Measurements from ENCODE around the gene MYO15B. TPM values are rescaled to one million over a fixed set of nuclear protein-coding genes. Genes with fewer than 3 reads are reported as not detected.

The MYO15B gene
- total RNA-seq, 1 donor, result 1.4 TPM

DNA sequence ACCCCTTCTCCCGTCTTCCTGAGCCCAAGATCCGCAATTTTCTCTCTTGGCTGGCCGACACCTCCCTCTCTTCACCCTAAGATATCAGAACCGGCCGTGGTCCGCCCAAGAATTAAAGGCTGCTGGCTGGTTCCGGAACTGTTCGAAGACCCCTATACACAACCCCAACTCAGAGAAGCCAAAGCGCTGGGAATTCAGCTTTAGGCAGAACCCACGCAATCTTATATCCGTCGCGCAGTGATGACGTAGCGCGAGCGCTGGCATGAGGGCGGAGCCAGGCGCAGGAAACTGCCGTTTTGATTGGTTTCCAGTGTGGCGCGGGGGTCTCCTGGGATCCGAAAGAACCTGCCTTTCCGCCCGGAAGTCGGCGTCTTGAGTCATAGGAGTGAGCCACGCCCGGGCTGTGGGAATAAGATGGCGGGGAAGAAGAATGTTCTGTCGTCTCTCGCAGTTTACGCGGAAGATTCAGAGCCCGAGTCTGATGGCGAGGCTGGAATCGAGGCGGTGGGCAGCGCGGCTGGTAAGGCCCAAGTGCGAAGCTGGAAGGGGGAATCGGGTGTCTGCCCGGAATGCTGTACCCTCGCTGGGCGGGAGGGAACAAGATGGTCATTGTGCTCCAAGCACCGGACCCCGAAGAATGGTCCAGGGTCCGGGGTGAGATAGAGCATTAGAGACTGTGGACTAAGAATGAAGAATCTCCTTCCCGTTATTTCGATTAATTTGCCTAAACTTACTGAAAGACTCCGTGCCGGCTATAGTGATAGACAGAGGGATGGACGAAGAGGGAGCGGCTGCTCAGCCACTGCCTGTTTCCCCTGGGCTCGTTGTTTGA, 79.6 kb downstream of the MYO15B start, which contains the start of the genes RECQL5 and SAP30BP:
Gene RECQL5 (minus strand): TSS at position 196 of the 832 bp plus-strand sequence. CDS start 597 bp downstream, outside the sequence.
Gene SAP30BP (plus strand): TSS at position 380 of the 832 bp plus-strand sequence. CDS start 35 bp downstream, at position 415.
- peak; percentile 99 for DNase-seq (ENCODE audit: low read depth)
- H3K4me3 ChIP-seq (ENCODE audit: low read depth, low read length), result peak within 1 kb of the TSS; percentile 99
- TF ChIP-seq, protein P1, sequence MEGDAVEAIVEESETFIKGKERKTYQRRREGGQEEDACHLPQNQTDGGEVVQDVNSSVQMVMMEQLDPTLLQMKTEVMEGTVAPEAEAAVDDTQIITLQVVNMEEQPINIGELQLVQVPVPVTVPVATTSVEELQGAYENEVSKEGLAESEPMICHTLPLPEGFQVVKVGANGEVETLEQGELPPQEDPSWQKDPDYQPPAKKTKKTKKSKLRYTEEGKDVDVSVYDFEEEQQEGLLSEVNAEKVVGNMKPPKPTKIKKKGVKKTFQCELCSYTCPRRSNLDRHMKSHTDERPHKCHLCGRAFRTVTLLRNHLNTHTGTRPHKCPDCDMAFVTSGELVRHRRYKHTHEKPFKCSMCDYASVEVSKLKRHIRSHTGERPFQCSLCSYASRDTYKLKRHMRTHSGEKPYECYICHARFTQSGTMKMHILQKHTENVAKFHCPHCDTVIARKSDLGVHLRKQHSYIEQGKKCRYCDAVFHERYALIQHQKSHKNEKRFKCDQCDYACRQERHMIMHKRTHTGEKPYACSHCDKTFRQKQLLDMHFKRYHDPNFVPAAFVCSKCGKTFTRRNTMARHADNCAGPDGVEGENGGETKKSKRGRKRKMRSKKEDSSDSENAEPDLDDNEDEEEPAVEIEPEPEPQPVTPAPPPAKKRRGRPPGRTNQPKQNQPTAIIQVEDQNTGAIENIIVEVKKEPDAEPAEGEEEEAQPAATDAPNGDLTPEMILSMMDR (IDR thresholded peaks at IDR 0.05; ENCODE audit: insufficient read depth, low read length), result no peak

DNA sequence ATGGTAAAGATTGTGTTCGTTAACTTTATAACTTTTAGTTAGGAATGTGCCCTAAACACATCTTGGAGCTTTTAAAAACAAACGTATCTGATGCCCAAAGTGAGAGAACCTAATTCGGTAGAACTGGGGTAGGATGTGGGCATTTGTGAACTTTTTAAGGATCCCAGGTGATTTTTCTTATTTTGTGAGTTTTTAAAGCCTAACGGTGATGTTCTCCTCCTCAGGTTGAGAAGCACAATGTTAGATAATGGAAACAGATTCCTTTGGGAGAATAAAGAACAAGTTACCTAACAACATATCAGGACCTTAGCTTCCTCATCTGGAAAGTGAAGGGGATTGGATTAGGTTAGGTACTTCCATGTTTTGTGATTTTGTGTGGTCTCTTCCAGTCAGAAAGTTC, 80.2 kb downstream of the MYO15B start:
- TF ChIP-seq, protein P1 (IDR thresholded peaks at IDR 0.05; ENCODE audit: insufficient read depth, low read length), result no peak
- no peak for DNase-seq (ENCODE audit: low read depth)

DNA sequence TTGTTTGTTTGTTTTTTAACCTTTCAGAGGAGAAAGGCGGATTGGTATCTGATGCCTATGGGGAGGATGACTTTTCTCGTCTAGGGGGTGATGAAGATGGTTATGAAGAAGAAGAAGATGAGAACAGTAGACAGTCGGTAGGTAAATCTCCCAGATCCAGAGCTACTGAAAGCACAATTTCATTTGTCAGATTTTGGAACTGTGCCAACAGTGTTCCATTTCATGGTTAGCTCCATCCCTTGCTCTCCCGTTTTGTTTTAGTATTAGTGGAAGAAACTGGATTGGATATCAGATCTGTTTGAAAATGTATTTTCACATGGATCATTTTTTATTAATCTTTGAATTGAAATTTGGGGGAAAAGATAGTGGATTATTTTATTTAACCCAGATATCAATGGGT, 80.9 kb downstream of the MYO15B start:
- H3K4me3 ChIP-seq (ENCODE audit: low read depth, low read length), result peak overlapping the region; percentile 99
- DNase-seq (ENCODE audit: low read depth), result no peak
- TF ChIP-seq, protein P1 (IDR thresholded peaks at IDR 0.05; ENCODE audit: insufficient read depth, low read length), result no peak

More for the DNA sequence above, 80.2 kb downstream of the MYO15B start:
- H3K4me3 ChIP-seq (ENCODE audit: low read depth, low read length), result peak overlapping the region; percentile 99

DNA sequence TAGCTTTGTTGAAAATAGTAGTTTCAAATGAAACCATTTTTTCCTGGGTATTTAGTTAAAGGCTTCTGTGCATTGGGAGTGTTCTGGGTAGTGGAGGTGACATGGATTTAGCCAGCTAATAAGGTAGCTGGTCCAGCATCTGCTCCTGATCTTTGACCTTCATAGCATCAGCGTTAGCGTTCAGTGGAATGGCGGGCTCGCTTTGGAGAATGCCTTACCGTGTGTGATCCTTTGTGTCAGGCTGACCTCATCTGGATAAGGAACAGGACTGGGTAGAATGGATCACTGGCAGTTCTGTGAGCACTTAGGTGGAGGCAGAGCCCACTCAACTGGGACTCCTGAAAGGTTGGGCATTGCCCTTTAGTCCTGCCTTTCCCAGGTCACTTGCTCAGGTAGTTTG, 83.3 kb downstream of the MYO15B start:
- H3K4me3 ChIP-seq (ENCODE audit: low read depth, low read length), result no peak overlapping the region
- TF ChIP-seq, protein P1 (IDR thresholded peaks at IDR 0.05; ENCODE audit: insufficient read depth, low read length), result no peak
- no peak for DNase-seq (ENCODE audit: low read depth)

DNA sequence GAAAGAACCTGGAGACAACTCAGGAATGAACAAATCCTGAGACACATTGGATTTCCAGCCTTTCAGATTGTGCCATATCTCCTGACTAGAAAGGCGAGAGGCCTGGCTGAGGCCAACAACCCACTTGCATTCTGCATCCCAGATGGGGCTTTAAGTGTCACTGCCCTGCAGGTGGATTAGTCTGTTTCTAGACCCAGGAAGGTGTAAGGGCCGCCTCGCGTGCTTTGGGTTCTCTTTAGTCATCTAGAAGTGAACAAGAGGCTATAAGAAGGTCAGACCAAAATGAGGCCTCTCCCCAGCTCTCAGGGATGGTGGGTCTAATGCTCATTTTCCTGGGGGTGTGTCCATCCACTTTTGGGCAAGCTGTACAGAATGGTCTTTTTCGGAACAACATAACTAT, 84.4 kb downstream of the MYO15B start:
- TF ChIP-seq, protein P1 (IDR thresholded peaks at IDR 0.05; ENCODE audit: insufficient read depth, low read length), result no peak
- H3K4me3 ChIP-seq (ENCODE audit: low read depth, low read length), result no peak overlapping the region
- DNase-seq (ENCODE audit: low read depth), result no peak

DNA sequence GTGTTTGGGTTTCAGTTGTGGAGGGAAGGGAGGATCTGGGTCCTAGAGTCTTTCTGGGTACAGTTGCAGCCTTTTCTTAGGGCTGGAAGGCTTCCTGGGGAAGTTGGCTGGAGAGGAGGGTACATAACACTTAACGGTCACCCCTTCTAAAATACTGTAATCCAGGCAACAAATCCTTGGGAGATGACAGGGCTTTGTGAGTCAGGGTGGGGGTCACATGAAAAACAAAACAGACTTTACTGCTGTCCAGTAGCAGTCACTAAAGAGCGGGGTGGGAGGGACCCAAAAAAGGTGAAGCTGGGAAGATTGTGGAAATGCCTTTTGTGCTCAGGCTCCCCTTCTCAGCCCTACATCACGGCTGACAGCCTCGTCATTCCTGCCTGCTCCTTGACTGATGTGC, 85.9 kb downstream of the MYO15B start:
- TF ChIP-seq, protein P1 (IDR thresholded peaks at IDR 0.05; ENCODE audit: insufficient read depth, low read length), result no peak
- DNase-seq (ENCODE audit: low read depth), result no peak

More for the DNA sequence above, 85.9 kb downstream of the MYO15B start:
- no peak overlapping the region for H3K4me3 ChIP-seq (ENCODE audit: low read depth, low read length)

Other genes starting within 250 kb of the MYO15B start
- gene GRB2, start 182.1 kb upstream of the MYO15B start, total RNA-seq (ENCODE audit: low replicate concordance), result 54.3 and 57.6 TPM in 2 replicates
- gene TMEM94, start 131.2 kb upstream of the MYO15B start, total RNA-seq (ENCODE audit: low replicate concordance), result 29.7 and 80.4 TPM in 2 replicates
- gene CASKIN2, start 72.3 kb upstream of the MYO15B start, total RNA-seq (ENCODE audit: low replicate concordance), result 5.6 and 8.0 TPM in 2 replicates
- 8.0 and 11.4 TPM in 2 replicates for gene TSEN54, start 71.3 kb upstream of the MYO15B start, total RNA-seq (ENCODE audit: low replicate concordance)
- gene LLGL2, start 62.1 kb upstream of the MYO15B start, total RNA-seq (ENCODE audit: low replicate concordance), result 0.09 TPM in 1 of 2 replicates, not detected in the other
- not detected in 2 replicates for gene SMIM5, start 45.6 kb downstream of the MYO15B start, total RNA-seq (ENCODE audit: low replicate concordance)
- 17.6 and 22.2 TPM in 2 replicates for gene RECQL5, start 79.4 kb downstream of the MYO15B start, total RNA-seq (ENCODE audit: low replicate concordance)
- 45.8 and 93.8 TPM in 2 replicates for gene SAP30BP, start 79.5 kb downstream of the MYO15B start, total RNA-seq (ENCODE audit: low replicate concordance)
- 0.09 and 0.16 TPM in 2 replicates for gene ITGB4, start 133.7 kb downstream of the MYO15B start, total RNA-seq (ENCODE audit: low replicate concordance)
- 20.6 and 35.9 TPM in 2 replicates for gene GALK1, start 177.4 kb downstream of the MYO15B start, total RNA-seq (ENCODE audit: low replicate concordance)
- 18.0 and 30.2 TPM in 2 replicates for gene UNK, start 197.0 kb downstream of the MYO15B start, total RNA-seq (ENCODE audit: low replicate concordance)